Left colon (tissue), 2 donors: ENCODE measurements around the gene FRA10AC1. TPM values are rescaled to one million over a fixed set of nuclear protein-coding genes. Genes with fewer than 3 reads are reported as not detected.
"Not testable (repeated sequence)": the region's sequence is repeated elsewhere in the genome, so short reads cannot be mapped to it uniquely, and the experiment has no call there.

Experiments
- ATAC-seq: fragments of 200-7000 bp; cut with Tn5 transposase; one replicate; pipeline ENCODE4 v1.9.1; 2020; ENCODE audit warnings: mild to moderate bottlenecking, moderate library complexity
- DNase-seq, 2 donors: peaks; one replicate each; pipeline ENCODE4 v3.0.0-alpha.2; 2020
- intact Hi-C, 2 donors: fragments of 100-400 bp; cut with DNase I in 1 of 2; cut with micrococcal nuclease in 1 of 2; formaldehyde crosslinking; loops; one replicate each; pipeline versions ENCODE4 v1.11.2 to v1.14.0; 2022; cut with DNase I, micrococcal nuclease
- total RNA-seq, 2 donors: library from RNA; stranded (reverse); fragmentation: NEBNext Ultra II Directional; extraction: Animal tissue kit (Norgen Biotek cat#: 25700); gene quantifications; one replicate each; pipeline ENCODE4 v1.2.1, GENCODE V29; 2021
- donor health status: DM: no; HTN: no; CAD: no.
- donor health status: DM: yes; HTN: yes; CAD: no.

Gene FRA10AC1
- total RNA-seq, 2 donors from 2014 or later: 8.3 to 14.6 TPM

GRCh38 chr10:93707623-93708022 lies 5.2 kb upstream of the FRA10AC1 start:
- intact Hi-C loops: no loop called here
- DNase-seq (no peak), ATAC-seq (no peak)

DNA sequence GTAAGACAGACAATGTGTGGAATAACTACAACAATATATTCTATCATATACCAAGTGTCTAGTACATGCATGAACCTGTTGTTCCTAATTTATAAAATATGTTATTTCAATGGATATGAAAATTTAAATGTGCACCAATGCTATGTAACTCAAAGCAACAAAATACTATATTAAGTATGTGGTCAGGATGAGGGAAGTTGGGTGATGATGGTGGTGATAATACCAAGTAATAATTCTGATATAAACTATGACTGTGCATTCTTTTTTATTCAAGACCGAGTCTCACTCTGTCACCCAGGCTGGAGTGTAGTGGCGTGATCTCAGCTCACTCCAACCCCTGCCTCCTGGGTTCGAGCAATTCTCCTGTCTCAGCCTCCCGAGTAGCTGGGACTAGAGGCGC lies 2.1 kb upstream of the FRA10AC1 start:
- no peak for DNase-seq
- intact Hi-C loops: loop anchor here in 1 of 2 donors (5.0 kb wide), 1 partner anchor 113 kb away; no protein-coding TSS in a partner anchor
- no peak for ATAC-seq

GRCh38 chr10:93703841-93704240 lies 1.4 kb upstream of the FRA10AC1 start:
- DNase-seq (no peak), ATAC-seq (no peak)
- intact Hi-C loops: loop anchor here in 1 of 2 donors (5.0 kb wide), 1 partner anchor 113 kb away; no protein-coding TSS in a partner anchor

GRCh38 chr10:93703066-93703465 lies 674 bp upstream of the FRA10AC1 start:
- ATAC-seq: no peak
- no peak for DNase-seq
- intact Hi-C loops: loop anchor here in 1 of 2 donors (5.0 kb wide), 1 partner anchor 114 kb away; no protein-coding TSS in a partner anchor

DNA sequence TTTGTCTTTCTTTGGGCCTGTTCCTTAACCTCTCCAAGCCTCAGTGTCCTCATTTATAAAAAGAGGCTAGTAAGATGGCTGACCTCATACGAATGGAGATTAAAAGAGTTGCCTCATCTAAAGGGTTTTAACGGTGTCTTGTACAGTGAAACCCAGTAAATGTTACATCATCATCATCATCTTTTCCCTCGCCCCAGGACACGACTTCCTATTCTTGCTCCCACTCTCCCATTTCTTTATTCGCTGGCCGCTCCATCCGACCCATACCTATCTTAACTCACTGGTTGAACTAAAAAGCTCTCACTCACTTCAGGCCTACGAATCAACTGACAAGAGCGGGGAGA lies 554 bp downstream of the FRA10AC1 start:
- intact Hi-C loops: loop anchor here in 1 of 2 donors (5.0 kb wide), 1 partner anchor 115 kb away; no protein-coding TSS in a partner anchor
- ATAC-seq (peak; percentile 21), DNase-seq (peak in 1 of 2 donors; percentile 15)

DNA sequence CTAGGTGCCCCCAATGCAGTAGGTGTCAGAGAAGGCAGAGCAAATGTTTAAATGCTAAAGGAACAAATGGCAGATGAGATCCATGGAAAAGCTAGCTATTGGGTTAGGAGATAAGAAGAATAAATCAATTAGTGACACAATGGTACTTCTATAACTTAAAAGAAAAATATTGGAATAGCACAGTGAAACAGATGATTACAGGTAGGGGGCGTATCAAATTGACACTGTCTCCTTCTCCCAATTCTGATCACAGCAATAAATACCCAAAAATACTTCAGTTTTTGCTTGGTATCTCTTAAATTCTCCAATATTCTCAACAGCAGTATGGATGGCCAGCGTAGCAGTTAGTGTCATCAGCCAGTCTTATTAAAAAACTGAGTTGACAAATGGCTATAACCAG lies 5.2 kb downstream of the FRA10AC1 start:
- intact Hi-C loops: loop anchor here in 1 of 2 donors (10.0 kb wide), 1 partner anchor 118 kb away; no protein-coding TSS in a partner anchor
- no peak for DNase-seq
- ATAC-seq: no peak

DNA sequence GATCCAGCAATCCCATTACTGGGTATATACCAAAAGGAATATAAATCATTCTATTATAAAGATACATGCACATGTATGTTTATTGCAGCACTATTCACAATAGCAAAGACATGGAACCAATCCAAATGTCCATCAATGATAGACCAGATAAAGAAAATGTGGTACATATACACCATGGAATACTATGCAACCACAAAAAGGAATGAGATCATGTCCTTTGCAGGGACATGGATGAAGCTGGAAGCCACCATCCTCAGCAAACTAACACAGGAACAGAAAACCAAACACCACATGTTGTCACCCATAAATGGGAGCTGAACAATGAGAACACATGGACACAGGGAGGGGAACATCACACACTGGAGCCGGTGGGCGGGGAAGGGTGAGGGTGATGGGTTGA lies 5.8 kb downstream of the FRA10AC1 start:
- DNase-seq, ATAC-seq: not testable (repeated sequence)
- intact Hi-C loops: loop anchor here in 1 of 2 donors (10.0 kb wide), 1 partner anchor 118 kb away; no protein-coding TSS in a partner anchor

- DNase-seq (no peak), ATAC-seq (peak; percentile 79)
- intact Hi-C loops: loop anchor here in 1 of 2 donors (10.0 kb wide), 1 partner anchor 119 kb away; no protein-coding TSS in a partner anchor
Observed at GRCh38 chr10:93695740-93696139, 6.7 kb downstream of the FRA10AC1 start.

DNA sequence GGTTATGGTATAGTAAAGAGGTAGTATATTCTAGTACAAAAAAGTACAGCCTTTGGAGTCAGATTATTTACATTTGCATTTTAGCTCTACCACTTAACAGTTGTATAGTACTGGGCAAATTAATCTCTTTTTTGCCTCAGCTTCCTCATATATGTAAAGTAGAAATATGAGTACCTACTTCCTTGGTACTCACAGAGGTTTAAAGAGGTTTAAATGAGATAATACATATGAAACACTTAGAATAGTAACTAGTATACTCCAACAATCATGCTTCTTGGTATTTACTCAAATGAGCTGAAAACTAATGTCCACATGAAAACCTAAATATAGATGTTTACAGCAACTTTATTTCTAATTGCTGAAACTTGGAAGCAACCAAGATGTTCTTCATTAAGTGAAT lies 14.7 kb downstream of the FRA10AC1 start:
- intact Hi-C loops: no loop called here
- ATAC-seq (no peak), DNase-seq (no peak)

DNA sequence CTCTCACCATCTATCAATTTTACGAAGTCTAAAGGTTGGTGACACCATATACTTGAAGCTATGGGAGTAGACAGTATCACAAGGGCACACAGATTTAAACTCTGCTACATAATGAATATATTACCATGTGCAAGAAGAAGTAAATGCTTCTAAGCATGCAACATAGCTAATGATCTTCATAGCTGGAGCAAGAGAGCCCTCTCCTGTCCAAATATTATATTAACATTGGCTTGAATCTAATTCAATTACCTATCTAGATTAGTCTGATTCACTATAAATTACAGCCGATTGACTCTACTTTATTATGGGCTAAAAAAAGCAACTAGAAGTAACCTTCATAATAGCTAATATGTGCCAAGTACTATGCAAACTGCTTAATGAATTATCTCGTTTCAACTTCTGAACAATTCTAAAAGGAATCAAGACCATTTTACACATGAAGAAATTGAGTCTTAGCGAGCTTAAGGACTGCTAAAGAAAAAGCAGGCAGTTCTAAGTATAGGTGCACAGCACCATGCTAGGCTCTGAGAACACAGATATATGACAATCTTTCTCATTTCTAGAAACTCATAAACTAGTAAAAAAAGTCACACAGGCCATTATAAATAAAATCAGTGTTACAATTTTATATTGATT lies 21.9 kb downstream of the FRA10AC1 start:
- ATAC-seq: peak; percentile 85
- intact Hi-C loops: no loop called here
- DNase-seq: no peak

GRCh38 chr10:93678805-93679587 lies 23.4 kb downstream of the FRA10AC1 start:
- DNase-seq (no peak), ATAC-seq (no peak)
- intact Hi-C loops: no loop called here

- intact Hi-C loops: no loop called here
- DNase-seq (no peak), ATAC-seq (no peak)
Observed at GRCh38 chr10:93678386-93678785, 24.0 kb downstream of the FRA10AC1 start.

DNA sequence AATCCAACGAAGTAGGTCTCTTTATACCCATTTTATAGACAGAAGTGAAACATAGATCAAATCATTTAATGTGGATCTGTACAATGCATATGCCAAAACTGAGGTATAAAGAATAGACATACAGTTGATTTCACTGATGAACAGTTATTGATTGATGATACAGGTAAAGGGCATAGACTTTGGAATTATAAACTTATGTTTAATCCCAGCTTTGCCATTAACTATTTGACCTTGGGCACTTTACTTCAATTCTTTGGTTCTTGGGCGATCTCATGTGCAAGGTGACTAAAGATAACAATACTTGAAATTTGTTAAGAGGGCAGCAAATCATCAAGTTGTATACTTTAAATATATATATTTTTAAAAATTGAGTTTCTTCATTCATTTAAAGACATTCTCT lies 28.6 kb downstream of the FRA10AC1 start:
- intact Hi-C loops: no loop called here
- DNase-seq (no peak), ATAC-seq (no peak)

- intact Hi-C loops: no loop called here
- DNase-seq: no peak
- ATAC-seq: no peak
Observed at GRCh38 chr10:93672890-93673289, 29.5 kb downstream of the FRA10AC1 start.

GRCh38 chr10:93672022-93672678 lies 30.2 kb downstream of the FRA10AC1 start:
- ATAC-seq (peak; percentile 44), DNase-seq (no peak)
- intact Hi-C loops: no loop called here

DNA sequence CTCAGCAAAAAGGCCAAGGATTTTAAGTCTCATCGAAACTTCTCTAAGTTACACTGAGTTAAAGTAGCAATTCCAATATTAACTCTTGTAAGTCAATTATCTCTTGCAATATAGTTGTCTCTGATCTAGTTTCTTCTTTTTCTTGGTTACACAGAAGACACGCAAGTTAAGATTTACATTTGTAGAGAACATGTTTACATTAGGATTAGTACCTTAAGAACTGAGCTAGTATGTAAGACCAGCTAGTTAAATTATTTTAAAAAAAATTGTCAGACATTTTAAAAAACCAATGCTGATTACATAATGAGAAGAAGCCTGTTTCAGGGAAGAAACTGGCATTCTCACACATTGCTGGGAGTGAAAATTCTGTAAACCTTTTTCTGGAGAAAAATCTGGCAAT lies 31.4 kb downstream of the FRA10AC1 start:
- DNase-seq (no peak), ATAC-seq (no peak)
- intact Hi-C loops: no loop called here

DNA sequence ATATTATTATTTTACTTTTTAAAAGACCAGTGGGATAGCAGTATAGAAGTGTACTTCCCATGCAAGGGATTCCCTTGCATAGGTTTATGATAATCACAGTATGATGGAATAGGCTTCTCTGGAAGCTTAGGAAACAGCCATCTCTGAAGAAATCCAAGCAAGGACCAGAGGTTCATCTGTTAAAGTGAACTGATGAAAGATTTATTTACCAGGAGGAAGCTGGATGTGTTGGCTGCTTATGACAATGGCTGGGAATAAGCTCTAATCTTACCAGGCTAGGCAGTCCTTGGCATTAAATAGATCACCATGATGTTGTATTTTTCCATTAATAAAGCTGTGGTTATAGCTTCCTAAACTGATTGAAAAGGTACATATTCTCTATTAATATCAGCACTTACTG lies 32.0 kb downstream of the FRA10AC1 start:
- intact Hi-C loops: no loop called here
- no peak for ATAC-seq
- DNase-seq: no peak

DNA sequence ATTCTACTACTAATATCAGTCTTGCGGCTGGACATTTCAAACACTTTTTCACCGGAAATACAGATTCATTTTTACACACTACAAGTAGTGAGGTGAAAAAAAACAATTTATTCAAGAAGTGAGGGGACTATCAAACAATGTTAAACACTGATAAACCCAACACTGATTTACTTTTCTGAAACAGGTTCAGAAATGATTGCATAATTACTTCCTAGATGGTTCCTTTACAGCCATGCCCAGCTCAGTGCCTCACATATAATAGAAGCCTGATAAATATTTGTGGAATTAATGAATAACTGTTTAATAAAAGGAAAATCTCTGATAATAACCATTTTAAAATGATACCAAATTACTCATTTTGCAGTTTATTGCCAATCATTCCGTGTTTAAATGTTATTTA lies 34.6 kb downstream of the FRA10AC1 start:
- DNase-seq (no peak), ATAC-seq (no peak)
- intact Hi-C loops: no loop called here

GRCh38 chr10:93666030-93666429 lies 36.4 kb downstream of the FRA10AC1 start:
- intact Hi-C loops: no loop called here
- ATAC-seq (no peak), DNase-seq (no peak)

GRCh38 chr10:93657757-93658156 lies 44.6 kb downstream of the FRA10AC1 start:
- DNase-seq (no peak), ATAC-seq (no peak)
- intact Hi-C loops: no loop called here
